K562 (cell line): Measurements from ENCODE around the gene SMAD3. TPM values are rescaled to one million over a fixed set of nuclear protein-coding genes. Genes with fewer than 3 reads are reported as not detected.

ENCODE experiments used
- FOXA1 ChIP-seq: fragments of 450-650 bp; IDR thresholded peaks from 2 replicates; pipeline ENCODE4 v1.6.1; 2016; ENCODE audit warnings: mild to moderate bottlenecking, borderline replicate concordance
- GTF2F1 ChIP-seq: IDR thresholded peaks from 2 replicates; pipeline ENCODE4 v1.6.1; 2011; ENCODE audit warnings: low read depth, low read length, improper control_type of control experiment
- HDAC8 ChIP-seq: fragments of 450-650 bp; IDR thresholded peaks from 2 replicates; pipeline ENCODE4 v1.6.1; 2016; ENCODE audit warnings: mild to moderate bottlenecking, missing genetic modification characterization, moderate library complexity, missing compliant biosample characterization
- PHF21A ChIP-seq: fragments of 450-650 bp; IDR thresholded peaks from 2 replicates; pipeline ENCODE4 v1.6.1; 2017; ENCODE audit warnings: low read depth, borderline replicate concordance
- SAFB ChIP-seq: fragments of 200-400 bp; formaldehyde crosslinking; IDR thresholded peaks from 2 replicates; pipeline ENCODE4 v1.6.1; 2017; ENCODE audit warnings: low read depth, low read length, borderline replicate concordance
- STAT5A ChIP-seq: IDR thresholded peaks from 2 replicates; pipeline ENCODE4 v1.6.1; 2012; ENCODE audit warnings: low read length, inconsistent platforms, borderline replicate concordance
- TAF9B ChIP-seq: fragments of 450-650 bp; IDR thresholded peaks from 2 replicates; pipeline ENCODE4 v1.6.1; 2018; ENCODE audit warnings: mild to moderate bottlenecking; ENCODE audit not compliant: partially characterized antibody
- ZBTB33 ChIP-seq: sonication (generic); formaldehyde crosslinking; IDR thresholded peaks from 2 replicates; pipeline ENCODE4 v1.8.1; 2023; ENCODE audit warnings: mild to moderate bottlenecking, missing genetic modification reagents
- ZNF121 ChIP-seq: sonication (generic); formaldehyde crosslinking; conservative IDR thresholded peaks from 2 replicates; pipeline ENCODE4 v1.8.0; 2022; ENCODE audit warnings: missing genetic modification reagents
- ZNF232 ChIP-seq: sonication (generic); formaldehyde crosslinking; IDR thresholded peaks from 2 replicates; pipeline ENCODE4 v1.8.0; 2022; ENCODE audit warnings: mild to moderate bottlenecking, missing genetic modification reagents
- ZNF311 ChIP-seq: fragments of 250-450 bp; sonication (Bioruptor Pico); IDR thresholded peaks from 2 replicates; pipeline ENCODE4 v1.4.0; 2020; ENCODE audit warnings: mild to moderate bottlenecking, moderate library complexity
- ZNF444 ChIP-seq: fragments of 250-450 bp; sonication (Bioruptor Pico); IDR thresholded peaks from 2 replicates; pipeline ENCODE4 v1.4.0; 2020; ENCODE audit warnings: mild to moderate bottlenecking, moderate library complexity
- polyA plus RNA-seq, 8 experiments: library from polyadenylated mRNA; depleted of rRNA in 4 of 8; stranded (reverse) in 5 of 8; unstranded in 3 of 8; fragments of >200 nt; fragmentation: Nextera tagmentation in 2 of 8; fragmentation: Illumina TruSeq in 1 of 8; extraction: Ambion mirVana in 2 of 8; extraction: Trizol in 1 of 8; gene quantifications; 2 replicates each; pipeline versions ENCODE4 v1.2.1 to v1.2.3, GENCODE V29; 2011 to 2014; ENCODE audit warnings: inconsistent platforms in 1 of 8, missing spikeins in 1 of 8
- total RNA-seq, 7 experiments: library from RNA; depleted of rRNA in 6 of 7; stranded (reverse); fragments of >200 nt in 6 of 7; fragmentation: Illumina TruSeq in 2 of 7; extraction: Trizol in 2 of 7; gene quantifications; 2 replicates each; pipeline versions ENCODE4 v1.2.1 to v1.2.3, GENCODE V29; 2011 to 2021; ENCODE audit warnings: low replicate concordance in 1 of 7
- TF ChIP-seq, protein P1 (sequence below): fragments of 450-650 bp; IDR thresholded peaks from 2 replicates; pipeline ENCODE4 v1.6.1; 2016; ENCODE audit warnings: missing biosample characterization, missing genetic modification characterization
- TF ChIP-seq, protein P2 (sequence below), 2 experiments: fragments of 250-450 bp in 1 of 2; fragments of 450-650 bp in 1 of 2; sonication (Bioruptor Pico) in 1 of 2; IDR thresholded peaks; 2 replicates each; pipeline versions ENCODE4 v1.6.1 to v1.8.0; 2016 to 2021; ENCODE audit warnings: mild to moderate bottlenecking in 2 of 2, moderate library complexity in 2 of 2, missing compliant biosample characterization in 1 of 2, missing genetic modification characterization in 1 of 2
- TF ChIP-seq, protein P3 (sequence below): fragments of 250-450 bp; sonication (Bioruptor Pico); IDR thresholded peaks from 2 replicates; pipeline ENCODE4 v1.4.0; 2020
- TF ChIP-seq, protein P4 (sequence below): IDR thresholded peaks from 2 replicates; pipeline ENCODE4 v1.6.1; 2012; ENCODE audit warnings: low read depth, low read length, improper control_type of control experiment, borderline replicate concordance

Gene SMAD3
- total and polyA plus RNA-seq, 9 of the 15 experiments (the other 6 are each of a cell fraction or from before 2014, with no cell fraction given): 4.3 to 39.2 (median 11.1) TPM

GRCh38 chr15:67082007-67082536 is 16.7 kb downstream of the SMAD3 start (continued):
- TF ChIP-seq ZBTB33 (CRISPR knock-in tag) (no peak), ZNF311 (CRISPR knock-in tag) (no peak), PHF21A (no peak), ZNF232 (CRISPR knock-in tag) (no peak), ZNF444 (no peak), HDAC8 (tag) (no peak), GTF2F1 (no peak), STAT5A (no peak), TAF9B (no peak), SAFB (no peak), ZNF121 (no peak), FOXA1 (no peak)
- TF ChIP-seq, protein P1, sequence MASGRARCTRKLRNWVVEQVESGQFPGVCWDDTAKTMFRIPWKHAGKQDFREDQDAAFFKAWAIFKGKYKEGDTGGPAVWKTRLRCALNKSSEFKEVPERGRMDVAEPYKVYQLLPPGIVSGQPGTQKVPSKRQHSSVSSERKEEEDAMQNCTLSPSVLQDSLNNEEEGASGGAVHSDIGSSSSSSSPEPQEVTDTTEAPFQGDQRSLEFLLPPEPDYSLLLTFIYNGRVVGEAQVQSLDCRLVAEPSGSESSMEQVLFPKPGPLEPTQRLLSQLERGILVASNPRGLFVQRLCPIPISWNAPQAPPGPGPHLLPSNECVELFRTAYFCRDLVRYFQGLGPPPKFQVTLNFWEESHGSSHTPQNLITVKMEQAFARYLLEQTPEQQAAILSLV (tag): no peak
- TF ChIP-seq, protein P2, sequence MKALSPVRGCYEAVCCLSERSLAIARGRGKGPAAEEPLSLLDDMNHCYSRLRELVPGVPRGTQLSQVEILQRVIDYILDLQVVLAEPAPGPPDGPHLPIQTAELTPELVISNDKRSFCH (CRISPR knock-in tag; IDR thresholded peaks at IDR 0.05): no peak
- TF ChIP-seq, protein P2 (tag; IDR thresholded peaks at IDR 0.05): no peak
- TF ChIP-seq, protein P3, sequence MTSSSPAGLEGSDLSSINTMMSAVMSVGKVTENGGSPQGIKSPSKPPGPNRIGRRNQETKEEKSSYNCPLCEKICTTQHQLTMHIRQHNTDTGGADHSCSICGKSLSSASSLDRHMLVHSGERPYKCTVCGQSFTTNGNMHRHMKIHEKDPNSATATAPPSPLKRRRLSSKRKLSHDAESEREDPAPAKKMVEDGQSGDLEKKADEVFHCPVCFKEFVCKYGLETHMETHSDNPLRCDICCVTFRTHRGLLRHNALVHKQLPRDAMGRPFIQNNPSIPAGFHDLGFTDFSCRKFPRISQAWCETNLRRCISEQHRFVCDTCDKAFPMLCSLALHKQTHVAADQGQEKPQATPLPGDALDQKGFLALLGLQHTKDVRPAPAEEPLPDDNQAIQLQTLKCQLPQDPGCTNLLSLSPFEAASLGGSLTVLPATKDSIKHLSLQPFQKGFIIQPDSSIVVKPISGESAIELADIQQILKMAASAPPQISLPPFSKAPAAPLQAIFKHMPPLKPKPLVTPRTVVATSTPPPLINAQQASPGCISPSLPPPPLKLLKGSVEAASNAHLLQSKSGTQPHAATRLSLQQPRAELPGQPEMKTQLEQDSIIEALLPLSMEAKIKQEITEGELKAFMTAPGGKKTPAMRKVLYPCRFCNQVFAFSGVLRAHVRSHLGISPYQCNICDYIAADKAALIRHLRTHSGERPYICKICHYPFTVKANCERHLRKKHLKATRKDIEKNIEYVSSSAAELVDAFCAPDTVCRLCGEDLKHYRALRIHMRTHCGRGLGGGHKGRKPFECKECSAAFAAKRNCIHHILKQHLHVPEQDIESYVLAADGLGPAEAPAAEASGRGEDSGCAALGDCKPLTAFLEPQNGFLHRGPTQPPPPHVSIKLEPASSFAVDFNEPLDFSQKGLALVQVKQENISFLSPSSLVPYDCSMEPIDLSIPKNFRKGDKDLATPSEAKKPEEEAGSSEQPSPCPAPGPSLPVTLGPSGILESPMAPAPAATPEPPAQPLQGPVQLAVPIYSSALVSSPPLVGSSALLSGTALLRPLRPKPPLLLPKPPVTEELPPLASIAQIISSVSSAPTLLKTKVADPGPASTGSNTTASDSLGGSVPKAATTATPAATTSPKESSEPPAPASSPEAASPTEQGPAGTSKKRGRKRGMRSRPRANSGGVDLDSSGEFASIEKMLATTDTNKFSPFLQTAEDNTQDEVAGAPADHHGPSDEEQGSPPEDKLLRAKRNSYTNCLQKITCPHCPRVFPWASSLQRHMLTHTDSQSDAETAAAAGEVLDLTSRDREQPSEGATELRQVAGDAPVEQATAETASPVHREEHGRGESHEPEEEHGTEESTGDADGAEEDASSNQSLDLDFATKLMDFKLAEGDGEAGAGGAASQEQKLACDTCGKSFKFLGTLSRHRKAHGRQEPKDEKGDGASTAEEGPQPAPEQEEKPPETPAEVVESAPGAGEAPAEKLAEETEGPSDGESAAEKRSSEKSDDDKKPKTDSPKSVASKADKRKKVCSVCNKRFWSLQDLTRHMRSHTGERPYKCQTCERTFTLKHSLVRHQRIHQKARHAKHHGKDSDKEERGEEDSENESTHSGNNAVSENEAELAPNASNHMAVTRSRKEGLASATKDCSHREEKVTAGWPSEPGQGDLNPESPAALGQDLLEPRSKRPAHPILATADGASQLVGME (CRISPR knock-in tag): no peak
- TF ChIP-seq, protein P4, sequence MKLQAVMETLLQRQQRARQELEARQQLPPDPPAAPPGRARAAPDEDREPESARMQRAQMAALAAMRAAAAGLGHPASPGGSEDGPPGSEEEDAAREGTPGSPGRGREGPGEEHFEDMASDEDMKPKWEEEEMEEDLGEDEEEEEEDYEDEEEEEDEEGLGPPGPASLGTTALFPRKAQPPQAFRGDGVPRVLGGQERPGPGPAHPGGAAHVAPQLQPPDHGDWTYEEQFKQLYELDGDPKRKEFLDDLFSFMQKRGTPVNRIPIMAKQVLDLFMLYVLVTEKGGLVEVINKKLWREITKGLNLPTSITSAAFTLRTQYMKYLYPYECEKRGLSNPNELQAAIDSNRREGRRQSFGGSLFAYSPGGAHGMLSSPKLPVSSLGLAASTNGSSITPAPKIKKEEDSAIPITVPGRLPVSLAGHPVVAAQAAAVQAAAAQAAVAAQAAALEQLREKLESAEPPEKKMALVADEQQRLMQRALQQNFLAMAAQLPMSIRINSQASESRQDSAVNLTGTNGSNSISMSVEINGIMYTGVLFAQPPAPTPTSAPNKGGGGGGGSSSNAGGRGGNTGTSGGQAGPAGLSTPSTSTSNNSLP: no peak
